H1 (cell line): ENCODE results near the gene PJA1. TPM values are rescaled to one million over a fixed set of nuclear protein-coding genes. Genes with fewer than 3 reads are reported as not detected.

Experiments used
- CTCF ChIA-PET: fragments of 300-600 bp; sonication (Branson Sonifier 250); formaldehyde crosslinking; loops from one replicate; lab custom pipeline; 2021; ENCODE audit not compliant: partially characterized antibody; lab: Charles Lee
- POLR2A ChIA-PET: fragments of 300-600 bp; sonication (Branson Sonifier 250); formaldehyde crosslinking; loops from one replicate; lab custom pipeline; 2021; ENCODE audit warnings: inconsistent platforms; ENCODE audit not compliant: partially characterized antibody; lab: Charles Lee
- DNase-seq, 2 experiments: peaks; one replicate each; pipeline versions ENCODE4 v3.0.0 to v3.0.0-alpha.2; 2010 to 2022; ENCODE audit warnings: low spot score in 2 of 2, low read depth in 1 of 2, mixed read lengths in 1 of 2
- FAIRE-seq: peaks from 2 replicates; lab custom pipeline; 2011; peaks lifted over from hg19 to GRCh38; lab: Jason Lieb, UNC
- H2AFZ ChIP-seq: 2 replicates; pipeline ENCODE4 v1.8.1; 2012; ENCODE audit warnings: low read length, inconsistent platforms
- H2AK5ac ChIP-seq: 2 replicates; pipeline ENCODE4 v1.6.1; 2013; ENCODE audit warnings: low read depth, low read length
- H2BK120ac ChIP-seq: replicated peaks from 2 replicates; pipeline ENCODE3; 2013; ENCODE audit warnings: low read depth, low read length, inconsistent platforms
- H2BK12ac ChIP-seq: 2 replicates; pipeline ENCODE4 v1.6.1; 2013; ENCODE audit warnings: low read depth, low read length
- H2BK15ac ChIP-seq: 2 replicates; pipeline ENCODE4 v1.6.1; 2013; ENCODE audit warnings: low read length
- H2BK20ac ChIP-seq: 2 replicates; pipeline ENCODE4 v1.6.1; 2013; ENCODE audit warnings: low read length
- H2BK5ac ChIP-seq: 2 replicates; pipeline ENCODE4 v1.6.1; 2013; ENCODE audit warnings: low read depth, low read length
- H3K14ac ChIP-seq: 2 replicates; pipeline ENCODE4 v1.6.1; 2013; ENCODE audit warnings: inconsistent platforms; ENCODE audit not compliant: insufficient read length
- H3K18ac ChIP-seq: 2 replicates; pipeline ENCODE4 v1.6.1; 2013; ENCODE audit warnings: low read length; ENCODE audit errors: extremely low read depth
- H3K23ac ChIP-seq: 2 replicates; pipeline ENCODE4 v1.6.1; 2013; ENCODE audit warnings: inconsistent platforms; ENCODE audit not compliant: insufficient read length
- H3K23me2 ChIP-seq: 2 replicates; pipeline ENCODE4 v1.6.1; 2013; ENCODE audit warnings: low read depth, low read length
- H3K27ac ChIP-seq: 2 replicates; pipeline ENCODE4 v1.6.1; 2011; ENCODE audit warnings: low read depth, low read length, inconsistent platforms
- H3K27me3 ChIP-seq, 4 experiments: replicated peaks in 1 of 4; 1 replicate in 1 of 4; 2 replicates in 3 of 4; pipeline versions ENCODE4 v1.6.1 to v1.8.1; 2011 to 2013; ENCODE audit warnings: low read length in 3 of 4, mild to moderate bottlenecking in 3 of 4, inconsistent platforms in 2 of 4, mixed read lengths in 2 of 4, moderate library complexity in 1 of 4; ENCODE audit not compliant: control insufficient read depth in 3 of 4, insufficient read depth in 3 of 4; ENCODE audit errors: extremely low read depth in 1 of 4
- H3K36me3 ChIP-seq, 4 experiments: 2 replicates each; pipeline versions ENCODE4 v1.6.1 to v1.8.1; 2011 to 2013; ENCODE audit warnings: mild to moderate bottlenecking in 4 of 4, low read length in 3 of 4, moderate library complexity in 2 of 4, control low read depth in 1 of 4, inconsistent platforms in 1 of 4; ENCODE audit not compliant: insufficient read depth in 4 of 4, control insufficient read depth in 2 of 4
- H3K4ac ChIP-seq: replicated peaks from 2 replicates; pipeline ENCODE3; 2013; ENCODE audit warnings: low read length, low read depth, mixed read lengths, inconsistent platforms; ENCODE audit not compliant: insufficient read length
- H3K4me1 ChIP-seq, 4 experiments: replicated peaks in 1 of 4; 1 replicate in 1 of 4; 2 replicates in 3 of 4; pipeline versions ENCODE4 v1.6.1 to v1.8.1; 2011 to 2013; ENCODE audit warnings: low read length in 3 of 4, inconsistent platforms in 2 of 4, mixed read lengths in 1 of 4; ENCODE audit not compliant: insufficient read depth in 4 of 4, control insufficient read depth in 3 of 4
- H3K4me2 ChIP-seq, 2 experiments: 2 replicates each; pipeline versions ENCODE4 v1.6.1 to v1.8.1; 2011 to 2013; ENCODE audit warnings: low read depth in 2 of 2, low read length in 2 of 2, control low read depth in 1 of 2, inconsistent platforms in 1 of 2, mild to moderate bottlenecking in 1 of 2; ENCODE audit not compliant: insufficient read depth in 1 of 2
- H3K4me3 ChIP-seq, 4 experiments: fragments of 200-600, 300-600 bp in 1 of 4; sonication (generic), shearing (Covaris generic), sonication (Bioruptor Twin) in 1 of 4; 2 replicates each; pipeline versions ENCODE4 v1.5.1 to v1.8.1; 2011 to 2016; ENCODE audit warnings: low read length in 4 of 4, low read depth in 3 of 4, control low read depth in 2 of 4, inconsistent platforms in 2 of 4, mild to moderate bottlenecking in 2 of 4, mixed read lengths in 1 of 4, moderate library complexity in 1 of 4; ENCODE audit not compliant: insufficient read depth in 2 of 4; ENCODE audit errors: extremely low read depth in 1 of 4
- H3K56ac ChIP-seq: replicated peaks from 2 replicates; pipeline ENCODE3; 2013; ENCODE audit warnings: low read depth, mild to moderate bottlenecking, mixed read lengths, low read length, inconsistent platforms; ENCODE audit not compliant: insufficient read length
- H3K79me1 ChIP-seq: 2 replicates; pipeline ENCODE4 v1.6.1; 2013; ENCODE audit warnings: low read depth, low read length, control low read depth
- H3K79me2 ChIP-seq, 2 experiments: 2 replicates each; pipeline versions ENCODE4 v1.6.1 to v1.8.1; 2012 to 2013; ENCODE audit warnings: low read length in 2 of 2, mild to moderate bottlenecking in 2 of 2, inconsistent platforms in 1 of 2; ENCODE audit not compliant: insufficient read depth in 2 of 2, control insufficient read depth in 1 of 2
- H3K9ac ChIP-seq, 4 experiments: replicated peaks in 1 of 4; 1 replicate in 1 of 4; 2 replicates in 3 of 4; pipeline versions ENCODE4 v1.6.1 to v1.8.1; 2011 to 2013; ENCODE audit warnings: low read depth in 3 of 4, low read length in 3 of 4, control low read depth in 2 of 4, mild to moderate bottlenecking in 2 of 4, moderate library complexity in 2 of 4, inconsistent platforms in 1 of 4; ENCODE audit errors: extremely low read depth in 1 of 4
- H3K9me3 ChIP-seq, 2 experiments: 2 replicates each; pipeline versions ENCODE4 v1.6.1 to v1.8.1; 2012 to 2013; ENCODE audit warnings: mild to moderate bottlenecking in 2 of 2, moderate library complexity in 2 of 2, control low read depth in 1 of 2, inconsistent platforms in 1 of 2, low read depth in 1 of 2, low read length in 1 of 2, mixed read lengths in 1 of 2; ENCODE audit not compliant: insufficient read depth in 2 of 2
- H4K20me1 ChIP-seq, 2 experiments: replicated peaks in 1 of 2; 2 replicates each; pipeline versions ENCODE3 to v1.8.1; 2011 to 2013; ENCODE audit warnings: inconsistent platforms in 2 of 2, low read length in 2 of 2, mild to moderate bottlenecking in 1 of 2; ENCODE audit not compliant: insufficient read depth in 2 of 2, control insufficient read depth in 1 of 2
- H4K5ac ChIP-seq: 2 replicates; pipeline ENCODE4 v1.6.1; 2013; ENCODE audit warnings: low read length, low read depth, mixed read lengths, inconsistent platforms; ENCODE audit not compliant: insufficient read length
- H4K8ac ChIP-seq: 2 replicates; pipeline ENCODE4 v1.8.0; 2013; ENCODE audit warnings: mild to moderate bottlenecking, moderate library complexity, low read length, inconsistent platforms; ENCODE audit not compliant: insufficient read depth; ENCODE audit errors: extremely low read depth
- H4K91ac ChIP-seq: replicated peaks from 2 replicates; pipeline ENCODE3; 2013; ENCODE audit warnings: low read length, mixed read lengths, inconsistent platforms; ENCODE audit not compliant: insufficient read length
- CBX5 ChIP-seq: fragments of 300-800, 300-1000 bp; sonication (generic); IDR thresholded peaks from 2 replicates; pipeline ENCODE4 v1.7.1; 2016; ENCODE audit warnings: antibody characterized with exemption, low read length, low read depth
- EP300 ChIP-seq, 2 experiments: IDR thresholded peaks; 1 replicate in 1 of 2; 2 replicates in 1 of 2; pipeline ENCODE4 v1.6.1; 2011 to 2012; ENCODE audit warnings: low read depth in 2 of 2, low read length in 2 of 2, mild to moderate bottlenecking in 2 of 2, borderline replicate concordance in 1 of 2, inconsistent platforms in 1 of 2, moderate library complexity in 1 of 2
- HDAC6 ChIP-seq: IDR thresholded peaks from one replicate; pipeline ENCODE4 v1.7.1; 2012; ENCODE audit warnings: low read depth, mild to moderate bottlenecking, inconsistent platforms, low read length, moderate library complexity
- JUND ChIP-seq: IDR thresholded peaks from 2 replicates; pipeline ENCODE4 v1.6.1; 2011; ENCODE audit warnings: mild to moderate bottlenecking, improper control_type of control experiment, low read length
- RFX5 ChIP-seq: IDR thresholded peaks from 2 replicates; pipeline ENCODE4 v1.6.1; 2011; ENCODE audit warnings: low read depth, low read length, improper control_type of control experiment, borderline replicate concordance
- SIN3A ChIP-seq, 2 experiments: IDR thresholded peaks in 1 of 2; conservative IDR thresholded peaks in 1 of 2; 2 replicates each; pipeline ENCODE4 v1.6.1; 2011 to 2012; ENCODE audit warnings: low read length in 2 of 2, improper control_type of control experiment in 1 of 2, low read depth in 1 of 2, mild to moderate bottlenecking in 1 of 2
- TEAD4 ChIP-seq: IDR thresholded peaks from 2 replicates; pipeline ENCODE4 v1.6.1; 2012; ENCODE audit warnings: low read depth, low read length, inconsistent platforms, mixed read lengths
- WGBS, 2 experiments: shearing (Covaris generic) in 1 of 2; methylation state at CpG; one replicate each; pipeline versions ENCODE4 v1.1.6 to v1.1.7; 2013 to 2015; ENCODE audit warnings: low lambda C conversion rate in 2 of 2, mixed read lengths in 2 of 2, inconsistent platforms in 1 of 2, low coverage in 1 of 2, missing lambda C conversion rate in 1 of 2; ENCODE audit not compliant: insufficient replicate concordance in 2 of 2, insufficient coverage in 1 of 2, insufficient read length in 1 of 2; ENCODE audit errors: extremely low coverage in 1 of 2, missing lambda C conversion rate in 1 of 2; 5-methylcytosine and 5-hydroxymethylcytosine counted together
- polyA plus RNA-seq, 7 experiments: library from polyadenylated mRNA; depleted of rRNA in 3 of 7; stranded (reverse) in 5 of 7; unstranded in 2 of 7; fragments of >200 nt in 5 of 7; fragments of 200-250 nt in 2 of 7; gene quantifications; 1 replicate in 5 of 7; 2 replicates in 1 of 7; 4 replicates in 1 of 7; pipeline versions ENCODE4 v1.2.1 to v1.2.3, GENCODE V29; 2011 to 2013; ENCODE audit warnings: missing spikeins in 2 of 7, mixed read lengths in 2 of 7
- total RNA-seq: library from RNA; stranded (reverse); fragmentation: NEBNext Ultra II Directional; extraction: Animal tissue kit (Norgen Biotek cat#: 25700); gene quantifications from 2 replicates; pipeline ENCODE4 v1.2.1, GENCODE V29; 2021

Gene PJA1
- total and polyA plus RNA-seq, 2 of the 8 experiments (the other 6 are each of a cell fraction or from before 2014, with no cell fraction given), result 25.7 to 37.0 TPM

- H4K8ac ChIP-seq, result no peak overlapping the region
- DNase-seq, result no peak
- H3K4me3 ChIP-seq, result no peak overlapping the region
- H3K79me1 ChIP-seq, result no peaks in the 10 kb centered on the region
- no peak overlapping the region for H3K23ac ChIP-seq
- no peak overlapping the region for H3K14ac ChIP-seq
- TF ChIP-seq HDAC6 (no peak), CBX5 (no peak), JUND (no peak), RFX5 (no peak), SIN3A (conservative IDR thresholded peaks at IDR 0.05 in 1 of 2, IDR thresholded peaks at IDR 0.05 in 1 of 2; ENCODE audit: low read depth in 1 of 2, low read length in 2 of 2) (no peak), TEAD4 (no peak), EP300 (IDR thresholded peaks at IDR 0.05; ENCODE audit: borderline replicate concordance in 1 of 2, low read depth in 2 of 2, low read length in 2 of 2) (no peak)
- TF ChIP-seq, all 59 proteins: peak for 0
- no peaks in the 10 kb centered on the region for H4K20me1 ChIP-seq
- H2BK120ac ChIP-seq, result no peak overlapping the region
- H3K4me1 ChIP-seq, result peaks cover 0 to 2% (median 1%) of the 10 kb centered on the region in 4 experiments; a peak in 4 of 7 replicates
- CTCF ChIA-PET, result interaction anchor here (0.8 to 1.2 kb wide), 2 partner anchors 100 to 175 kb away, joined by 3 to 4 read pairs; no protein-coding TSS in a partner anchor
- POLR2A ChIA-PET, result no interaction called here
- H2BK15ac ChIP-seq, result no peak overlapping the region
- H3K18ac ChIP-seq, result no peak overlapping the region
- H2BK20ac ChIP-seq, result no peak overlapping the region
- H3K56ac ChIP-seq, result no peak overlapping the region
- no peak overlapping the region for H2BK5ac ChIP-seq
- H2AK5ac ChIP-seq, result no peak overlapping the region
- H2AFZ ChIP-seq, result no peak overlapping the region
- no peak overlapping the region for H3K4me2 ChIP-seq
- no peak overlapping the region for H3K9ac ChIP-seq
- no peak overlapping the region for H3K4ac ChIP-seq
- H3K27ac ChIP-seq, result no peak overlapping the region
- H3K36me3 ChIP-seq, result no peaks in the 10 kb centered on the region
- H3K23me2 ChIP-seq, result no peaks in the 10 kb centered on the region
- no peak overlapping the region for H4K5ac ChIP-seq
- no peaks in the 10 kb centered on the region for H3K79me2 ChIP-seq
- H4K91ac ChIP-seq, result no peak overlapping the region
- FAIRE-seq, result no peak
- 90% methylated on average over 6 of the region's 11 CpGs; no CpG with 5 or more reads in 1 of the 2 experiments for WGBS, 2 experiments
- no peaks in the 10 kb centered on the region for H3K9me3 ChIP-seq
- H2BK12ac ChIP-seq, result no peak overlapping the region
- no peaks in the 10 kb centered on the region for H3K27me3 ChIP-seq
Measured at GRCh38 chrX:69121321-69122000, 43.8 kb downstream of the PJA1 start.
